Astrocyte (in vitro differentiated cells and primary cell): ENCODE measurements around the gene PLAAT5.

Source experiments
- EZH2 ChIP-seq: IDR thresholded peaks from 2 replicates; pipeline ENCODE4 v1.6.1; 2012; ENCODE audit warnings: mild to moderate bottlenecking, low read length, inconsistent platforms; ENCODE audit not compliant: insufficient read depth
- TF ChIP-seq, protein P1 (sequence below): IDR thresholded peaks from 2 replicates; pipeline ENCODE4 v1.5.1; 2011; ENCODE audit warnings: low read depth, mild to moderate bottlenecking, inconsistent platforms, low read length, moderate library complexity; ENCODE audit not compliant: insufficient read depth

DNA sequence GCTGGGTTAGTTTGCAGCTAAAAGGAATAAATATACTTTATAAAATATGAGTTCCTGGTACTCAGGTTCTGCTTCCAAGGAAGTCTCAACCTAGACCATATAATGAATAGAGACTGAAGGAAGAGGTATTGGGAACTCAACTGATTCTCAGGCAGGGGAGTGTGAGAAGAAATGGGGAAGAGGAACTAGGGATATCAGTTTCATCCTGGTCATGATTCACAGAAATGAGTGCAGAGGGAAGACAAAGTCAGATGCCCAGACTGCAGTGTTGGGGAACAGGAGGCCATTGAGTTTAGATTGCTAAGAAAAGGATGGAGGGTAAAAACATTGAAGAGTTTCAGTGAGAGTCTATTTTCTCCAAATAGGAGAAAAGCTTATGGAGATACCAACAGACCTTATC, 28.8 kb downstream of the PLAAT5 start:
- TF ChIP-seq, protein P1, sequence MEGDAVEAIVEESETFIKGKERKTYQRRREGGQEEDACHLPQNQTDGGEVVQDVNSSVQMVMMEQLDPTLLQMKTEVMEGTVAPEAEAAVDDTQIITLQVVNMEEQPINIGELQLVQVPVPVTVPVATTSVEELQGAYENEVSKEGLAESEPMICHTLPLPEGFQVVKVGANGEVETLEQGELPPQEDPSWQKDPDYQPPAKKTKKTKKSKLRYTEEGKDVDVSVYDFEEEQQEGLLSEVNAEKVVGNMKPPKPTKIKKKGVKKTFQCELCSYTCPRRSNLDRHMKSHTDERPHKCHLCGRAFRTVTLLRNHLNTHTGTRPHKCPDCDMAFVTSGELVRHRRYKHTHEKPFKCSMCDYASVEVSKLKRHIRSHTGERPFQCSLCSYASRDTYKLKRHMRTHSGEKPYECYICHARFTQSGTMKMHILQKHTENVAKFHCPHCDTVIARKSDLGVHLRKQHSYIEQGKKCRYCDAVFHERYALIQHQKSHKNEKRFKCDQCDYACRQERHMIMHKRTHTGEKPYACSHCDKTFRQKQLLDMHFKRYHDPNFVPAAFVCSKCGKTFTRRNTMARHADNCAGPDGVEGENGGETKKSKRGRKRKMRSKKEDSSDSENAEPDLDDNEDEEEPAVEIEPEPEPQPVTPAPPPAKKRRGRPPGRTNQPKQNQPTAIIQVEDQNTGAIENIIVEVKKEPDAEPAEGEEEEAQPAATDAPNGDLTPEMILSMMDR, result no peak
- TF ChIP-seq EZH2, result no peak
